ENCODE results near the gene OR13G1.

DNA sequence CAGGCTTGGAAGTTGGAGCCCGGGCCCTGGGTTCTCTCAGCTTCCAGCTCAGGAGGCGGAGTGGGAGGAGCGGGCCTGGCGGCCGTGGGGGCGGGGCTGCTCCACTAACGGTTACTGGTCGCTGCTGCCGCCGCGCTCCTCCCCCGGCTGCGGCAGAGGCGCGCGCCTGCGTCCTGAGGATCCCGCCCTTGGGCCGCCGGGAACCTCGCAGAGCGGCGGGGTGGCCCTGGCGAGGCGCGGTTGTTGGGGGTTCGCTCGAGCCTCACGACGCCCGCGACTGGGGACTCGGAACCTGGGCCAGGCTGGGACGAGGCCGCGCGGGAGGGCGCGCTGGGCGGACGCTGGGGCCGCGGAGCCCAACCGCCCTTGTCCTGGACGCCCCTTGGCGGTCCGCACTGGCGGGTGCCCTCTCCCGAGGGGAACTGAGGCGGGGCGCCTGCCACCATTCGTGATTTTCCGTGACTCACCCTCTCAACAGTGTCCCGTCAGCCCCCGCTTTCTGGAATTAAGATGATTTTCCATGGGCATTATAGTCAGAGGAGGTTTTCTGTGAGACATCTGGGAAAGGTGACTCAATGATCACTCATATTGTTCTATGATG lies 40.1 kb downstream of the OR13G1 start:
- TF ChIP-seq TAF1 (IDR thresholded peaks at IDR 0.05; ENCODE audit: borderline replicate concordance, insufficient read depth, low read length) (no peak), SIN3A (IDR thresholded peaks at IDR 0.05; ENCODE audit: borderline replicate concordance, insufficient read depth, low read length) (no peak), POLR2AphosphoS5 (IDR thresholded peaks at IDR 0.05; ENCODE audit: low read depth, low read length) (no peak), FOXP2 (optimal IDR thresholded peaks at IDR 0.05; ENCODE audit: borderline replicate concordance, extremely low read depth, extremely low read length, insufficient read depth) (no peak)
- TF ChIP-seq, protein P1, sequence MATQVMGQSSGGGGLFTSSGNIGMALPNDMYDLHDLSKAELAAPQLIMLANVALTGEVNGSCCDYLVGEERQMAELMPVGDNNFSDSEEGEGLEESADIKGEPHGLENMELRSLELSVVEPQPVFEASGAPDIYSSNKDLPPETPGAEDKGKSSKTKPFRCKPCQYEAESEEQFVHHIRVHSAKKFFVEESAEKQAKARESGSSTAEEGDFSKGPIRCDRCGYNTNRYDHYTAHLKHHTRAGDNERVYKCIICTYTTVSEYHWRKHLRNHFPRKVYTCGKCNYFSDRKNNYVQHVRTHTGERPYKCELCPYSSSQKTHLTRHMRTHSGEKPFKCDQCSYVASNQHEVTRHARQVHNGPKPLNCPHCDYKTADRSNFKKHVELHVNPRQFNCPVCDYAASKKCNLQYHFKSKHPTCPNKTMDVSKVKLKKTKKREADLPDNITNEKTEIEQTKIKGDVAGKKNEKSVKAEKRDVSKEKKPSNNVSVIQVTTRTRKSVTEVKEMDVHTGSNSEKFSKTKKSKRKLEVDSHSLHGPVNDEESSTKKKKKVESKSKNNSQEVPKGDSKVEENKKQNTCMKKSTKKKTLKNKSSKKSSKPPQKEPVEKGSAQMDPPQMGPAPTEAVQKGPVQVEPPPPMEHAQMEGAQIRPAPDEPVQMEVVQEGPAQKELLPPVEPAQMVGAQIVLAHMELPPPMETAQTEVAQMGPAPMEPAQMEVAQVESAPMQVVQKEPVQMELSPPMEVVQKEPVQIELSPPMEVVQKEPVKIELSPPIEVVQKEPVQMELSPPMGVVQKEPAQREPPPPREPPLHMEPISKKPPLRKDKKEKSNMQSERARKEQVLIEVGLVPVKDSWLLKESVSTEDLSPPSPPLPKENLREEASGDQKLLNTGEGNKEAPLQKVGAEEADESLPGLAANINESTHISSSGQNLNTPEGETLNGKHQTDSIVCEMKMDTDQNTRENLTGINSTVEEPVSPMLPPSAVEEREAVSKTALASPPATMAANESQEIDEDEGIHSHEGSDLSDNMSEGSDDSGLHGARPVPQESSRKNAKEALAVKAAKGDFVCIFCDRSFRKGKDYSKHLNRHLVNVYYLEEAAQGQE (IDR thresholded peaks at IDR 0.05; ENCODE audit: insufficient read depth in 1 of 2, low read depth in 2 of 2, low read length in 2 of 2) = no peak
